ENCODE measurements around the gene ATG101. TPM values are rescaled to one million over a fixed set of nuclear protein-coding genes. Genes with fewer than 3 reads are reported as not detected.

ATG101 gene
- total and polyA plus RNA-seq, 3 donors from 2014 or later = 52.6 to 64.5 (median 64.5) TPM

DNA sequence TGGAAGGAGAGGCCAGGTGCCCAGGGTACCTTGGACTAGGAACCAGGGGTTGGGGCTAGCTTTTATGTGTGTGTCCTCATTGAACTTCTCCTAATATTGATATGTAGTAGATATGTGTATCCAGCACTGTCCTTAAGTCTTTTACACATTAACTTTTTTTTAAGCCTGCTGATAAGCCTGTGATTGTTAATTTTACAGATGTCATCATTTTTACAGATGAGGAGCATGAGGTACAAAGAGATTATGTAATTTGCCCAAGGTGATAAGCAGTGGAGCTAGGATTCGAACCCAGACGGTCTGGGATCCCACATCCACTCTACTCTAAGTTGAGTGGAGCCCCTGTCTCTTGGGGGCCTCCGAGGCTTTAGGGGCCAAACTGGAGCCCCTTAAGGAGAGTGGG lies 28.7 kb upstream of the ATG101 start:
- Histone ChIP-seq H3K36me3 (ENCODE audit: low read depth, missing control alignments) (no peaks in the 10 kb centered on the region), H3K9me3 (no peaks in the 10 kb centered on the region), H3K27ac (peak overlapping the region in 1 of 2 donors; percentile 17), H3K27me3 (no peaks in the 10 kb centered on the region), H3K4me3 (no peak overlapping the region), H3K4me1 (peaks cover 84% of the 10 kb centered on the region)
- no peak for TF ChIP-seq POLR2A (IDR thresholded peaks at IDR 0.05)
- TF ChIP-seq, protein P1, sequence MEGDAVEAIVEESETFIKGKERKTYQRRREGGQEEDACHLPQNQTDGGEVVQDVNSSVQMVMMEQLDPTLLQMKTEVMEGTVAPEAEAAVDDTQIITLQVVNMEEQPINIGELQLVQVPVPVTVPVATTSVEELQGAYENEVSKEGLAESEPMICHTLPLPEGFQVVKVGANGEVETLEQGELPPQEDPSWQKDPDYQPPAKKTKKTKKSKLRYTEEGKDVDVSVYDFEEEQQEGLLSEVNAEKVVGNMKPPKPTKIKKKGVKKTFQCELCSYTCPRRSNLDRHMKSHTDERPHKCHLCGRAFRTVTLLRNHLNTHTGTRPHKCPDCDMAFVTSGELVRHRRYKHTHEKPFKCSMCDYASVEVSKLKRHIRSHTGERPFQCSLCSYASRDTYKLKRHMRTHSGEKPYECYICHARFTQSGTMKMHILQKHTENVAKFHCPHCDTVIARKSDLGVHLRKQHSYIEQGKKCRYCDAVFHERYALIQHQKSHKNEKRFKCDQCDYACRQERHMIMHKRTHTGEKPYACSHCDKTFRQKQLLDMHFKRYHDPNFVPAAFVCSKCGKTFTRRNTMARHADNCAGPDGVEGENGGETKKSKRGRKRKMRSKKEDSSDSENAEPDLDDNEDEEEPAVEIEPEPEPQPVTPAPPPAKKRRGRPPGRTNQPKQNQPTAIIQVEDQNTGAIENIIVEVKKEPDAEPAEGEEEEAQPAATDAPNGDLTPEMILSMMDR (IDR thresholded peaks at IDR 0.05) = no peak
- no peak for DNase-seq
- intact Hi-C loops (cut with DNase I; ENCODE audit: low total_unique reads) = no loop called here
- 79 to 87% methylated on average over 3 of the region's 3 CpGs for WGBS, 2 donors

DNA sequence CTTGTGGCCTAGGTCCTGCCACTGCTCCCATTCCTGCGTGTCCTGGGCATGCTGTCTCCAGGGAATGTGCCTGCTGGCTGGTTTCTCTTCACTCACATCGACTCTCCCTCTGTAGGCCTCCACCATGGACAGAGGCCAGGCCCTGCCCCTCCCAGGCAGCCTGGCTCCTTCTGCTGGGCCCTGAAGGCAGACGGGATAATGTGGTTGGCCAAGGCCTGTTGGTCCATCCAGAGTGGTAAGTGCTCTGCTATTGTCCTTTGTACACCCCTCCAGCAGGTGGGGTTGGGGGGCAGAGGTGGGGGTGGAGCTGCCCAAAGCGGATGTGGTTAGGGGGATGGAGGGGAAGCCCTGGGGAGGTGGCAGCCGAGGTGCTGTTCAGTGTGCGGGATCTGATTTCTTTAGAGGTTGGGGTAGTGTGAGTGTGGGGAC lies 28.1 kb upstream of the ATG101 start:
- peaks cover 84% of the 10 kb centered on the region for H3K4me1 ChIP-seq
- H3K27ac ChIP-seq = peak overlapping the region; percentile 87 to 88
- intact Hi-C loops (cut with DNase I; ENCODE audit: low total_unique reads) = no loop called here
- no peaks in the 10 kb centered on the region for H3K9me3 ChIP-seq
- TF ChIP-seq, protein P1 (IDR thresholded peaks at IDR 0.05) = no peak
- TF ChIP-seq POLR2A (IDR thresholded peaks at IDR 0.05) = no peak
- H3K4me3 ChIP-seq = no peak overlapping the region
- H3K36me3 ChIP-seq (ENCODE audit: low read depth, missing control alignments) = no peaks in the 10 kb centered on the region
- H3K27me3 ChIP-seq = no peaks in the 10 kb centered on the region
- DNase-seq = peak; percentile 67
- 55 to 80% methylated on average over 6 of the region's 6 CpGs for WGBS, 2 donors

DNA sequence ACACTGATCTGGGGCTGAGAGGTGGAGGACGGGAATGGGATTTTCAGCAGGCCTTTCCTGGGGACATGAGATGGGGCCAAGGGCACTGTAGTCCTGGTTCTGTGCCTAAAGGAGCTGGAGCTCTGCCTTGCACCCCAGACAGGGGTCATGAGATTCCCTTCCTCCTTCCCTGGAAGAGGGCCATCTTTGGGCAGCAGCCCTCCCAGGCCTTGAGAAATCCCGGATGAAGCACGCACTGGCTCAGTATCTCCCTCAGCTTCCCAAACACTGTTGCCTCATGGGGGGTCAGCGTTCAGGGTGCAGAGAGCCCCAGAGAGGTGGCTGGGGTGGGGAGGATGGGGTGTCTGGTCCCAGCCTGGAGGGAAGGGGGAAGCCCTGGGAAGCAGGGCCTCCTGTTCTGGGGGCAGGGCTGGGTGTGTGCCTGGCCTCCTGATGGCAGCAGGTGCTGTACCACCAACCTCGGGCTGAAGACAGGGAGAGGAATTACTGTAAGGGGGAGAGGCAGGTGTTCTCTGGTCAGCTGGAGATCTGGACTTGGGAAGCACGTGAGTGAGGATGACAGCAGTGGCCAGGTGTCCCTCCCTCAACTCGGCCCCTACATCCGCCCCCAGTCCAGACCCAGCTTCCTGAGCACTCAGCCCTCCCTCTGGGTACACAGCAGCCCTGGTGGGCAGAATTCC lies 26.9 kb upstream of the ATG101 start:
- intact Hi-C loops (cut with DNase I; ENCODE audit: low total_unique reads) = no loop called here
- H3K27me3 ChIP-seq = no peaks in the 10 kb centered on the region
- H3K36me3 ChIP-seq (ENCODE audit: low read depth, missing control alignments) = no peaks in the 10 kb centered on the region
- TF ChIP-seq POLR2A (IDR thresholded peaks at IDR 0.05) = no peak
- TF ChIP-seq, protein P1 (IDR thresholded peaks at IDR 0.05) = no peak
- H3K4me1 ChIP-seq = peaks cover 81% of the 10 kb centered on the region
- no peak overlapping the region for H3K4me3 ChIP-seq
- H3K27ac ChIP-seq = peak overlapping the region; percentile 87 to 88
- WGBS, 2 donors = 45 to 57% methylated on average over 6 to 8 of the region's 8 CpGs
- peak; percentile 41 for DNase-seq
- no peaks in the 10 kb centered on the region for H3K9me3 ChIP-seq

DNA sequence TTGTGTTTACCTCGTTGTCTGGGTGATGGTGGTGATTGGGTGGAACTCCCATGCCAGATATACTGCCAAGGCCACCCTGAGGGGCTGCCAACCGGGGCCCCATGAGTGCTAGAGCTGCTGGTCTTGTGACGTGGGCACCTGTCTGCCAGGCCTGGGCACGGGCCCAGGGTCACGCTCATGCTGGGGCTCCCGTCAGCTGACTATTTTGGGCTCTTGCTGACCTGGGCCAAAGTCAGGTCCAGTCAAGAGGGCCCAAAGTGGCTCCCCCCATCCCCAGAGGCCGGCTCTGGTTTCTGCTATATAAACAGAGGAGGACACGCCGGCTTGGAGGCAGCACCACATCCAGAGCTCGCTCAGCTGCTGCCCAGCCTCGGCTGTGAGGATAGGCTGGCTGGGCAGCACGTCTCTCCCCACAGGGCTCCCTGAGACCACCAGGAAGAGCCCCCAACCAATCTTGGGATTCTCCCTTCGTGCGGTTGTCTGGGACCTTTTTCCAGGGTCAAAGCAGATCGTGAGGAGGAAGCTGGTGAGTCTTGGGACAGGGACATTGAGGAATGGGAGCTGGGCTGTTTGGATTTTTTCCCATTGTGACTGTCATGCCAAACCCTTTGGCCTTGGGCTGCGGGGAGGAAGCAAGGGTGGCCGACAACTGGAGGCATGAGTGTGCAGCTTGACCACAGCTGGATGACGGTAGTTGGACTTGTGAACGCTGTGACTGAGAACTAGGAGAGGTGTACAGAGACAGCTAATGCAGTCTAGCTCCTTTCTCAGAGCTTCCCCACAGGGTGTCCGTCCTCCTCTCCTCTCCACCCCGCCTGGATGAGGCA lies 26.2 kb upstream of the ATG101 start:
- WGBS, 2 donors = 53 to 58% methylated on average over 8 to 21 of the region's 21 CpGs
- H3K4me1 ChIP-seq = peaks cover 73% of the 10 kb centered on the region
- TF ChIP-seq, protein P1 (IDR thresholded peaks at IDR 0.05) = no peak
- TF ChIP-seq POLR2A (IDR thresholded peaks at IDR 0.05) = no peak
- peak; percentile 44 for DNase-seq
- no peak overlapping the region for H3K4me3 ChIP-seq
- H3K9me3 ChIP-seq = no peaks in the 10 kb centered on the region
- no peaks in the 10 kb centered on the region for H3K36me3 ChIP-seq (ENCODE audit: low read depth, missing control alignments)
- intact Hi-C loops (cut with DNase I; ENCODE audit: low total_unique reads) = no loop called here
- H3K27ac ChIP-seq = peak overlapping the region; percentile 87 to 88
- H3K27me3 ChIP-seq = no peaks in the 10 kb centered on the region
